HepG2 (cell line): ENCODE data around the gene LMBRD2. TPM values are rescaled to one million over a fixed set of nuclear protein-coding genes. Genes with fewer than 3 reads are reported as not detected.
A peak's percentile ranks its signal among the peaks of the same experiment; 100 is the strongest.

Source experiments
- ARHGAP35 ChIP-seq: sonication (generic); formaldehyde crosslinking; IDR thresholded peaks from 2 replicates; pipeline ENCODE4 v1.9.0; 2022; ENCODE audit warnings: mild to moderate bottlenecking, inconsistent platforms, moderate library complexity, missing genetic modification reagents, borderline replicate concordance
- HBP1 ChIP-seq: IDR thresholded peaks from 2 replicates; pipeline ENCODE4 v1.6.1; 2016; ENCODE audit warnings: low read depth, control low read depth
- HCFC1 ChIP-seq: fragments of 150-350 bp; IDR thresholded peaks from 2 replicates; pipeline ENCODE4 v1.6.1; 2014; ENCODE audit warnings: low read depth, low read length
- HMGXB4 ChIP-seq, 2 experiments: sonication (generic) in 1 of 2; formaldehyde crosslinking in 1 of 2; IDR thresholded peaks; 2 replicates each; pipeline versions ENCODE4 v1.4.0 to v1.6.1; 2018 to 2020; ENCODE audit warnings: missing genetic modification reagents in 2 of 2, borderline replicate concordance in 1 of 2, low read depth in 1 of 2, mild to moderate bottlenecking in 1 of 2, missing biosample characterization in 1 of 2
- KDM2A ChIP-seq: sonication (generic); formaldehyde crosslinking; IDR thresholded peaks from 2 replicates; pipeline ENCODE4 v1.4.0; 2020; ENCODE audit warnings: low read depth, missing genetic modification reagents, borderline replicate concordance
- KDM6A ChIP-seq: IDR thresholded peaks from 2 replicates; pipeline ENCODE4 v1.6.1; 2016; ENCODE audit warnings: low read depth
- MED13 ChIP-seq: sonication (generic); formaldehyde crosslinking; IDR thresholded peaks from 2 replicates; pipeline ENCODE4 v1.5.0; 2020; ENCODE audit warnings: missing genetic modification reagents
- MED8 ChIP-seq: sonication (generic); formaldehyde crosslinking; IDR thresholded peaks from 2 replicates; pipeline ENCODE4 v1.8.1; 2023; ENCODE audit warnings: mild to moderate bottlenecking, missing genetic modification reagents; ENCODE audit not compliant: insufficient replicate concordance
- PHF8 ChIP-seq: sonication (generic); formaldehyde crosslinking; IDR thresholded peaks from 2 replicates; pipeline ENCODE4 v1.5.0; 2020; ENCODE audit warnings: missing genetic modification reagents
- RFX5 ChIP-seq: IDR thresholded peaks from 2 replicates; pipeline ENCODE4 v1.6.1; 2011; ENCODE audit warnings: low read depth, low read length, improper control_type of control experiment
- RNF2 ChIP-seq: fragments of 450-650 bp; conservative IDR thresholded peaks from 2 replicates; pipeline ENCODE4 v1.6.1; 2016; ENCODE audit warnings: low read depth
- SAFB2 ChIP-seq: sonication (generic); formaldehyde crosslinking; IDR thresholded peaks from 2 replicates; pipeline ENCODE4 v1.5.1; 2020; ENCODE audit warnings: missing genetic modification reagents, low read depth, mild to moderate bottlenecking, borderline replicate concordance
- SMARCC2 ChIP-seq: fragments of 450-650 bp; IDR thresholded peaks from 2 replicates; pipeline ENCODE4 v1.6.1; 2017; ENCODE audit warnings: antibody characterized with exemption, mild to moderate bottlenecking
- SNAI1 ChIP-seq: sonication (generic); formaldehyde crosslinking; IDR thresholded peaks from 2 replicates; pipeline ENCODE4 v1.5.0; 2020; ENCODE audit warnings: mild to moderate bottlenecking, missing genetic modification reagents, borderline replicate concordance
- ZBTB44 ChIP-seq: sonication (generic); formaldehyde crosslinking; IDR thresholded peaks from 2 replicates; pipeline ENCODE4 v1.4.0; 2020; ENCODE audit warnings: missing genetic modification reagents
- ZFY ChIP-seq: sonication (generic); formaldehyde crosslinking; IDR thresholded peaks from 2 replicates; pipeline ENCODE4 v1.4.0; 2020; ENCODE audit warnings: missing genetic modification reagents
- ZNF3 ChIP-seq: IDR thresholded peaks from 2 replicates; pipeline ENCODE4 v1.7.0; 2017; ENCODE audit warnings: inconsistent platforms
- ZNF335 ChIP-seq: sonication (generic); formaldehyde crosslinking; IDR thresholded peaks from 2 replicates; pipeline ENCODE4 v1.4.0; 2020; ENCODE audit warnings: missing genetic modification reagents
- ZNF570 ChIP-seq: sonication (generic); formaldehyde crosslinking; IDR thresholded peaks from 2 replicates; pipeline ENCODE4 v1.4.0; 2020; ENCODE audit warnings: mild to moderate bottlenecking, missing genetic modification reagents, borderline replicate concordance
- ZNF639 ChIP-seq: conservative IDR thresholded peaks from 2 replicates; pipeline ENCODE4 v1.6.1; 2018; ENCODE audit warnings: missing genetic modification reagents
- ZNF691 ChIP-seq: sonication (generic); formaldehyde crosslinking; IDR thresholded peaks from 2 replicates; pipeline ENCODE4 v1.4.0; 2020; ENCODE audit warnings: missing genetic modification reagents, low read depth, mild to moderate bottlenecking, borderline replicate concordance
- ZNF878 ChIP-seq: sonication (generic); formaldehyde crosslinking; IDR thresholded peaks from 2 replicates; pipeline ENCODE4 v1.8.1; 2023; ENCODE audit warnings: mild to moderate bottlenecking, missing genetic modification reagents, moderate library complexity
- ZNF891 ChIP-seq: sonication (generic); formaldehyde crosslinking; IDR thresholded peaks from 2 replicates; pipeline ENCODE4 v1.5.0; 2020; ENCODE audit warnings: mild to moderate bottlenecking, missing genetic modification reagents
- polyA plus RNA-seq, 8 experiments: library from polyadenylated mRNA; depleted of rRNA in 3 of 8; stranded (reverse) in 7 of 8; unstranded in 1 of 8; fragments of >200 nt; fragmentation: Illumina TruSeq in 4 of 8; extraction: Trizol in 4 of 8; gene quantifications; 2 replicates each; pipeline versions ENCODE4 v1.2.1 to v1.2.3, GENCODE V29; 2011 to 2016; ENCODE audit warnings: low read depth in 4 of 8, missing spikeins in 1 of 8, mixed read lengths in 1 of 8; ENCODE audit not compliant: insufficient read depth in 1 of 8
- total RNA-seq, 5 experiments: library from RNA; depleted of rRNA; stranded (reverse); fragments of >200 nt; fragmentation: Illumina TruSeq; extraction: Trizol; gene quantifications; 2 replicates each; pipeline ENCODE4 v1.2.3, GENCODE V29; 2016; ENCODE audit warnings: low read depth in 1 of 5

Gene LMBRD2
- total and polyA plus RNA-seq, 2 of the 13 experiments (the other 11 are each of a cell fraction or from before 2014, with no cell fraction given), result 2.0 to 4.7 TPM

GRCh38 chr5:36138900-36139683, 12.6 kb downstream of the LMBRD2 start (continued):
- TF ChIP-seq HMGXB4 (CRISPR knock-in tag; IDR thresholded peaks at IDR 0.05; ENCODE audit: borderline replicate concordance in 1 of 2, low read depth in 1 of 2), result peak; percentile 28 to 39; a peak in 1 of 4 replicates
- no peak for TF ChIP-seq MED13
- peak; percentile 64; the same call in 1 of the 2 replicates for TF ChIP-seq ZNF891 (CRISPR knock-in tag)
- TF ChIP-seq ZNF3 (CRISPR knock-in tag), result no peak
- peak; percentile 71 for TF ChIP-seq ZNF878 (CRISPR knock-in tag)
- TF ChIP-seq ZBTB44 (CRISPR knock-in tag), result no peak
- no peak for TF ChIP-seq SMARCC2
- TF ChIP-seq ZNF570 (CRISPR knock-in tag), result no peak
- no peak for TF ChIP-seq RNF2
- TF ChIP-seq ZNF335 (CRISPR knock-in tag), result 0 out of 2 replicates have a peak, but pooled peaks have one; percentile 23
- no peak for TF ChIP-seq MED8
- no peak for TF ChIP-seq ARHGAP35 (CRISPR knock-in tag)
- TF ChIP-seq KDM6A (CRISPR knock-in tag), result peak; percentile 76
- TF ChIP-seq SNAI1 (CRISPR knock-in tag), result no peak
- TF ChIP-seq ZNF639, result no peak
- no peak for TF ChIP-seq HBP1
- peak; percentile 65; the same call in 1 of the 2 replicates for TF ChIP-seq KDM2A (CRISPR knock-in tag)
- peak; percentile 77; the same call in 1 of the 2 replicates for TF ChIP-seq ZNF691 (CRISPR knock-in tag)
- TF ChIP-seq RFX5, result no peak
- peak; percentile 73 for TF ChIP-seq ZFY (CRISPR knock-in tag)
- no peak for TF ChIP-seq HCFC1
- peak; percentile 46; the same call in 1 of the 2 replicates for TF ChIP-seq PHF8 (CRISPR knock-in tag)
- peak; percentile 43; the same call in 1 of the 2 replicates for TF ChIP-seq SAFB2 (CRISPR knock-in tag)
